Kidney epithelial cell (primary cell): ENCODE results near the gene PFN4. TPM values are rescaled to one million over a fixed set of nuclear protein-coding genes. Genes with fewer than 3 reads are reported as not detected.

Experiments used
- DNase-seq: peaks from one replicate; pipeline ENCODE4 v3.0.0-alpha.2; 2010; ENCODE audit warnings: low read depth
- H3K27me3 ChIP-seq: 2 replicates; pipeline ENCODE4 v1.6.0; 2011; ENCODE audit warnings: low read length; ENCODE audit not compliant: control insufficient read depth, insufficient read depth
- H3K36me3 ChIP-seq: 2 replicates; pipeline ENCODE4 v1.5.1; 2011; ENCODE audit warnings: low read length; ENCODE audit not compliant: control insufficient read depth, insufficient read depth
- H3K4me3 ChIP-seq: 2 replicates; pipeline ENCODE4 v1.5.1; 2011; ENCODE audit warnings: low read depth, mild to moderate bottlenecking, control low read depth, low read length
- CTCF ChIP-seq: IDR thresholded peaks from 2 replicates; pipeline ENCODE4 v1.5.1; 2011; ENCODE audit warnings: mild to moderate bottlenecking, moderate library complexity, low read length, control low read depth, inconsistent platforms; ENCODE audit not compliant: insufficient read depth, poor library complexity, severe bottlenecking
- total RNA-seq: library from RNA; depleted of rRNA; stranded (reverse); fragments of >200 nt; gene quantifications from 2 replicates; pipeline ENCODE4 v1.2.3, GENCODE V29; 2015

PFN4 gene, protein sequence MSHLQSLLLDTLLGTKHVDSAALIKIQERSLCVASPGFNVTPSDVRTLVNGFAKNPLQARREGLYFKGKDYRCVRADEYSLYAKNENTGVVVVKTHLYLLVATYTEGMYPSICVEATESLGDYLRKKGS
- 1.9 and 3.4 TPM in 2 replicates for total RNA-seq

DNA sequence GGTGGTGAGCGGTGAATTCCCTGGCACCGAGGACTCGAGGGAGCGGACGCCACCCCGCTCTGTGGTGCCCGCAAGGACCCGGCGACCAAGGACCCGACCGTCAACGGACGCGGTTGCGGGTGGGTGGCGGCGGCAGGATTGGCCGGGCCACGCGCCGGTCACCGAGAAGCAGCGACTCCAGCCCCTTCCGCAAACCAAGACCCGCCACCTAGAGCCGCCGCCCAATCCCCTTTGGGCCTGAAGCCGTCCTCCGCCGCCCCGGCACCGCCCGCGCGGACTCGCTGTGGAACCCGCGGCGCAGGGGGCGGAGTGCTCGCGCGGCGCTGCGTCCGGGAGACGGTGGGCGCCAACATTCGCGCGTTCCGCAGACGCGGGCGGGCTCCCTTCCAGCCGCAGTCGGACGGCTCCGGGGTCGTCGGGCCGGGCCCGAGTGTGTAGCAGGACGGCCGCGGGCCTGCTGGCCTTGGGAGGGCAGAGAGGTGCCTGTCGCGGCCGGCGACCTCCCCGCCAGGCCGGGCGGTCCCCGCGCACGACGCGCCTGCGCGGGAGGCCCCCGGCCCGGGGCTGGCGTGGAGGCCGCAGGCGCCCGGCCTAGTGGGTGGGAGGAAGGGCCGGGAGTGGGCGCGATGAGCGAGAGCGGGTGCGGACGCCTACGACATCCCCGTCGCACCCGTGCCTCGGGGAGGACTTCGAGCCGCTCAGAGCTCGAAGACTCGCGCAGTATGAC is at the start of gene PFN4, which contains the start of gene FAM228B:
TSS of gene PFN4 (minus strand) at position 140 of the 727 bp plus-strand sequence. CDS start 799 bp downstream, outside the sequence.
TSS of gene FAM228B (plus strand) at position 275 of the 727 bp plus-strand sequence. CDS start 893 bp downstream, outside the sequence.
- no peak for DNase-seq
- Histone ChIP-seq H3K4me3 (peak within 1 kb of the TSS; percentile 69), H3K36me3 (no peaks in the 10 kb centered on the region), H3K27me3 (no peaks in the 10 kb centered on the region)
- TF ChIP-seq CTCF, result no peak

GRCh38 chr2:24169023-24169422 is 45.9 kb upstream of the PFN4 start:
- H3K4me3 ChIP-seq, result no peak overlapping the region
- no peaks in the 10 kb centered on the region for H3K27me3 ChIP-seq
- no peaks in the 10 kb centered on the region for H3K36me3 ChIP-seq
- TF ChIP-seq CTCF, result no peak
- no peak for DNase-seq

DNA sequence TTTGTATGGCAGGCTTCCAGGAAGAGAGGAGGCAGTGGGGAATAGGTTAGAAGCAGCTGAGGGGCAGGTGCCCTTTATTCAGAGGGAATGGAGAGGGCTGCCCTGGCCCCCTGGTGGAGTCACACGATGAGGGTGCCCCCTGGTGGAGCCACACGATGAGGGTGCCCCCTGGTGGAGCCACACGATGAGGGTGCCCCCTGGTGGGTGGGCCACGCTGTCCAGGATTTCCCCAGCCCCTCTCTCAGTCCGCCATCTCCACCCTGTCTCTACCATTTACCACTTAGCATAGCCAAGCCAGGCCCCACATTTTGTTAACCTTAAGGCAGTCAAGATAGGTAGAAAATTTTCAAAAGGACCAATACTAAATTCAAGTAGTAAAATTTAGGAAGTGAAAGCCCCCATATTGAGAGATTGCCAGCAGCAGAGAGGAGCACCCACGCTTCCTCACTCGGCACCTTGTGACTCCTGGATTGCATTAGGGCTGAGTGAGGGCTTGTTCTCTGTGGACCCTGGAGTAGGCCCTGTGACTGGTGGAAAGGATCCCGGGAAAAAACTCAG is 41.4 kb upstream of the PFN4 start:
- Histone ChIP-seq H3K36me3 (no peaks in the 10 kb centered on the region), H3K27me3 (no peaks in the 10 kb centered on the region), H3K4me3 (no peak overlapping the region)
- TF ChIP-seq CTCF, result peak; percentile 75
- no peak for DNase-seq

DNA sequence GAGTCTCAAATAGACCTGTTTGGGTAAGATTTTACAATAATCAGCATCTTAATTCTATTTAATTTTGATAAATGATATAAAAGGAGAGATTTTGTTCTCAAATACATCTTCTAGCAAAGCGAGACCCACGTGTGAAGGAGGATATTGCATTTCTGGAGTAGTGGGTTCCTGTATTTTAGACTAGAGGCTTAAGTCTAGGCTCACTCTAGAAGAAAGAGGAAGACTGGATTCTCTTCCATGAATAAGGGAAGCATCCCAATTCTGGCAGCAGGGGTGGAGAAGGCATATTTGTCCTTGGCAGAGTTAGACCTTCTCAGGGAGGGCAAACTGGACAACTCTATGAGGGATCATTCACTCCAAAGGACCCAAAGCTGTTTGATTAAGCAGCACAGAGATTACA is 40.5 kb upstream of the PFN4 start:
- no peaks in the 10 kb centered on the region for H3K27me3 ChIP-seq
- no peak overlapping the region for H3K4me3 ChIP-seq
- no peak for DNase-seq
- no peak for TF ChIP-seq CTCF
- H3K36me3 ChIP-seq, result no peaks in the 10 kb centered on the region

DNA sequence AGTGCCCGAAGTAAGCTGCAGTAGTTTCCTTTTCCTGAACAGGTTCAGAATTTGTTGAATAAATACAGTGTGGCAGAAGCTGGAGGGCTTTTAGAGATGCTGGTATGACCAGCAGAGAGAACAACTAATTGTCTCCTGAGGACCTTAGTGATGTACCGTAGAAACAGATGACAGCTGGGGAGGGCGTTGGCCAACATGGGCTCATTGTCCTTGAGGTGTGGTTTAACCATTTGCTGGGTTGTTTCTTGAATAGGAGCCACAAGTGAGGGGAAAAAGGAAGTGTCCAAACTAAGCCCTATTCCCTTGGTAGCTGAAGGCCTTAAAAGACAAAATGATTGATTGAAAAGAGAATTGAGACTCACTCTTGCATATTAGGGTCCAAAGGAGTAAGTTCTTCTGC is 40.1 kb upstream of the PFN4 start:
- DNase-seq, result no peak
- TF ChIP-seq CTCF, result no peak
- no peak overlapping the region for H3K4me3 ChIP-seq
- H3K27me3 ChIP-seq, result no peaks in the 10 kb centered on the region
- H3K36me3 ChIP-seq, result no peaks in the 10 kb centered on the region
